Thoracic aorta (tissue), 2 donors: ENCODE data around the gene EMX1. TPM values are rescaled to one million over a fixed set of nuclear protein-coding genes. Genes with fewer than 3 reads are reported as not detected.

ENCODE experiments used
- ATAC-seq: fragments of 150-250 bp; one replicate; pipeline ENCODE4 v1.8.0; 2017; ENCODE audit warnings: low read depth; ENCODE audit not compliant: insufficient number of reproducible peaks, low FRiP score
- DNase-seq: peaks from one replicate; pipeline ENCODE4 v3.0.0-alpha.2; 2020; ENCODE audit warnings: low spot score
- H3K27ac ChIP-seq, 2 donors: fragments of 200-600 bp; sonication (generic); 1 replicate in 1 of 2; 2 replicates in 1 of 2; pipeline ENCODE4 v1.5.1; 2016; ENCODE audit warnings: mild to moderate bottlenecking in 2 of 2, moderate library complexity in 2 of 2
- H3K27me3 ChIP-seq: fragments of 200-600 bp; sonication (generic); replicated peaks from 2 replicates; pipeline ENCODE4 v1.6.0; 2016; ENCODE audit warnings: mild to moderate bottlenecking; ENCODE audit not compliant: insufficient read depth
- H3K36me3 ChIP-seq: fragments of 200-600 bp; sonication (generic); one replicate; pipeline ENCODE4 v1.5.1; 2016
- H3K4me1 ChIP-seq, 2 donors: fragments of 200-600 bp; sonication (generic); 1 replicate in 1 of 2; 2 replicates in 1 of 2; pipeline versions ENCODE4 v1.5.1 to v1.6.0; 2016; ENCODE audit warnings: low read depth in 2 of 2, mild to moderate bottlenecking in 1 of 2; ENCODE audit not compliant: control insufficient read depth in 1 of 2
- H3K4me3 ChIP-seq: fragments of 200-600 bp; sonication (generic); 2 replicates; pipeline ENCODE4 v1.5.1; 2016; ENCODE audit warnings: mild to moderate bottlenecking
- H3K9me3 ChIP-seq: fragments of 200-600 bp; sonication (generic); 2 replicates; pipeline ENCODE4 v1.5.1; 2016
- CTCF ChIP-seq: fragments of 200-600 bp; sonication (generic); IDR thresholded peaks from one replicate; pipeline ENCODE4 v1.5.1; 2019; ENCODE audit warnings: antibody characterized with exemption
- total RNA-seq, 2 donors: library from RNA; depleted of rRNA; stranded (reverse); fragments of >200 nt; gene quantifications; one replicate each; pipeline versions ENCODE4 v1.1.0 to v1.2.3, GENCODE V29; 2016

Gene EMX1
- total RNA-seq, 2 donors from 2014 or later, result not detected

GRCh38 chr2:72965770-72966450, 48.6 kb downstream of the EMX1 start:
- no peaks in the 10 kb centered on the region for H3K9me3 ChIP-seq
- DNase-seq, result no peak
- no peak for TF ChIP-seq CTCF
- H3K27ac ChIP-seq, result no peak overlapping the region
- no peak for ATAC-seq
- H3K4me3 ChIP-seq, result no peak overlapping the region
- H3K4me1 ChIP-seq, result no peaks in the 10 kb centered on the region
- H3K27me3 ChIP-seq, result no peaks in the 10 kb centered on the region
- no peaks in the 10 kb centered on the region for H3K36me3 ChIP-seq

GRCh38 chr2:72968286-72968685, 51.0 kb downstream of the EMX1 start:
- DNase-seq (no peak), ATAC-seq (no peak)
- no peaks in the 10 kb centered on the region for H3K9me3 ChIP-seq
- H3K4me1 ChIP-seq, result no peaks in the 10 kb centered on the region
- H3K27ac ChIP-seq, result no peak overlapping the region
- no peak for TF ChIP-seq CTCF
- H3K36me3 ChIP-seq, result no peaks in the 10 kb centered on the region
- no peaks in the 10 kb centered on the region for H3K27me3 ChIP-seq
- H3K4me3 ChIP-seq, result no peak overlapping the region

GRCh38 chr2:72969706-72970105, 52.4 kb downstream of the EMX1 start:
- ATAC-seq (no peak), DNase-seq (no peak)
- Histone ChIP-seq H3K27me3 (no peaks in the 10 kb centered on the region), H3K36me3 (no peaks in the 10 kb centered on the region), H3K27ac (no peak overlapping the region), H3K4me1 (no peaks in the 10 kb centered on the region), H3K4me3 (no peak overlapping the region), H3K9me3 (no peaks in the 10 kb centered on the region)
- TF ChIP-seq CTCF, result no peak

- no peaks in the 10 kb centered on the region for H3K4me1 ChIP-seq
- DNase-seq, result no peak
These were observed 53.7 kb downstream of the EMX1 start for GRCh38 chr2:72971036-72971435.

More at GRCh38 chr2:72971036-72971435, 53.7 kb downstream of the EMX1 start:
- no peak for ATAC-seq
- no peaks in the 10 kb centered on the region for H3K9me3 ChIP-seq
- no peak overlapping the region for H3K4me3 ChIP-seq
- no peaks in the 10 kb centered on the region for H3K36me3 ChIP-seq
- no peak overlapping the region for H3K27ac ChIP-seq
- H3K27me3 ChIP-seq, result no peaks in the 10 kb centered on the region
- TF ChIP-seq CTCF, result no peak
